Keratinocyte (primary cell): ENCODE results near the gene WLS. TPM values are rescaled to one million over a fixed set of nuclear protein-coding genes. Genes with fewer than 3 reads are reported as not detected.
"Not testable (repeated sequence)": the region's sequence is repeated elsewhere in the genome, so short reads cannot be mapped to it uniquely, and the experiment has no call there.

ENCODE experiments used
- DNase-seq: peaks from one replicate; pipeline ENCODE4 v3.0.0-alpha.2; 2011; ENCODE audit warnings: low read depth, missing footprints, low spot score
- FAIRE-seq: peaks from 2 replicates; lab custom pipeline; 2011; peaks lifted over from hg19 to GRCh38; lab: Jason Lieb, UNC
- H2AFZ ChIP-seq: 2 replicates; pipeline ENCODE4 v1.6.0; 2012; ENCODE audit warnings: low read length, control low read depth, inconsistent platforms; ENCODE audit not compliant: control insufficient read depth
- H3K27ac ChIP-seq: 2 replicates; pipeline ENCODE4 v1.5.1; 2011; ENCODE audit warnings: low read length; ENCODE audit not compliant: control insufficient read depth, insufficient read depth
- H3K27me3 ChIP-seq: 3 replicates; pipeline ENCODE4 v1.6.0; 2011; ENCODE audit warnings: low read length; ENCODE audit not compliant: control insufficient read depth, insufficient read depth; ENCODE audit errors: extremely low read depth
- H3K36me3 ChIP-seq, 2 experiments: 2 replicates in 1 of 2; 3 replicates in 1 of 2; pipeline ENCODE4 v1.5.1; 2011; ENCODE audit warnings: low read length in 2 of 2, mild to moderate bottlenecking in 1 of 2; ENCODE audit not compliant: control insufficient read depth in 2 of 2, insufficient read depth in 2 of 2; ENCODE audit errors: extremely low read depth in 1 of 2
- H3K4me1 ChIP-seq: 3 replicates; pipeline ENCODE4 v1.5.1; 2011; ENCODE audit warnings: low read length; ENCODE audit not compliant: control insufficient read depth, insufficient read depth; ENCODE audit errors: extremely low read depth
- H3K4me2 ChIP-seq: 3 replicates; pipeline ENCODE4 v1.6.0; 2011; ENCODE audit warnings: low read depth, low read length; ENCODE audit not compliant: control insufficient read depth, insufficient read depth; ENCODE audit errors: extremely low read depth
- H3K4me3 ChIP-seq, 3 experiments: fragments of 200-600 bp in 1 of 3; sonication (generic) in 1 of 3; 2 replicates in 2 of 3; 3 replicates in 1 of 3; pipeline ENCODE4 v1.5.1; 2011 to 2016; ENCODE audit warnings: low read length in 3 of 3, mild to moderate bottlenecking in 3 of 3, control low read depth in 2 of 3, inconsistent platforms in 1 of 3, low read depth in 1 of 3, mixed read lengths in 1 of 3, mixed run types in 1 of 3, moderate library complexity in 1 of 3; ENCODE audit not compliant: control insufficient read depth in 2 of 3, insufficient read depth in 2 of 3; ENCODE audit errors: extremely low read depth in 1 of 3
- H3K79me2 ChIP-seq: 2 replicates; pipeline ENCODE4 v1.6.0; 2012; ENCODE audit warnings: low read length; ENCODE audit not compliant: control insufficient read depth, insufficient read depth
- H3K9ac ChIP-seq: 3 replicates; pipeline ENCODE4 v1.6.0; 2011; ENCODE audit warnings: low read length; ENCODE audit not compliant: control insufficient read depth, insufficient read depth; ENCODE audit errors: extremely low read depth
- H3K9me1 ChIP-seq: 3 replicates; pipeline ENCODE4 v1.6.0; 2011; ENCODE audit warnings: low read length; ENCODE audit not compliant: control insufficient read depth, insufficient read depth; ENCODE audit errors: extremely low read depth
- H3K9me3 ChIP-seq: 2 replicates; pipeline ENCODE4 v1.5.1; 2012; ENCODE audit warnings: low read depth, low read length; ENCODE audit not compliant: control insufficient read depth
- H4K20me1 ChIP-seq: 3 replicates; pipeline ENCODE4 v1.6.0; 2011; ENCODE audit warnings: low read length; ENCODE audit not compliant: control insufficient read depth, insufficient read depth; ENCODE audit errors: extremely low read depth
- CTCF ChIP-seq, 3 experiments: IDR thresholded peaks in 1 of 3; conservative IDR thresholded peaks in 1 of 3; optimal IDR thresholded peaks in 1 of 3; 2 replicates in 2 of 3; 3 replicates in 1 of 3; pipeline versions ENCODE3 to v1.5.1; 2011; ENCODE audit warnings: low read length in 3 of 3, mild to moderate bottlenecking in 3 of 3, moderate library complexity in 2 of 3, control low read depth in 1 of 3, inconsistent platforms in 1 of 3; ENCODE audit not compliant: insufficient read depth in 2 of 3; ENCODE audit errors: extremely low read depth in 1 of 3
- EZH2 ChIP-seq: IDR thresholded peaks from one replicate; pipeline ENCODE4 v1.6.1; 2012; ENCODE audit warnings: inconsistent platforms, mild to moderate bottlenecking, low read length, moderate library complexity
- dilution Hi-C: fragments of 300-500 bp; cut with MboI; formaldehyde crosslinking; loops from one replicate; pipeline ENCODE4 v1.7.0; 2020; ENCODE audit warnings: low sequenced_read_pairs; ENCODE audit not compliant: extremely low pct_ligation_motif_present
- polyA plus RNA-seq, 5 experiments: library from polyadenylated mRNA; depleted of rRNA in 3 of 5; stranded (reverse) in 3 of 5; stranded (forward) in 1 of 5; unstranded in 1 of 5; fragments of >200 nt; gene quantifications; 1 replicate in 1 of 5; 2 replicates in 3 of 5; 3 replicates in 1 of 5; pipeline versions ENCODE4 v1.2.1 to v1.2.3, GENCODE V29; 2011 to 2012; ENCODE audit warnings: missing spikeins in 2 of 5, low read depth in 1 of 5, low replicate concordance in 1 of 5

The WLS gene
- polyA plus RNA-seq, 1 donor (not counting 4 experiments of a cell fraction or from before 2014, with no cell fraction given): 92.4 TPM

GRCh38 chr1:68162761-68163160 is 69.6 kb downstream of the WLS start:
- no peak overlapping the region for H3K4me2 ChIP-seq
- no peaks in the 10 kb centered on the region for H3K4me1 ChIP-seq
- H2AFZ ChIP-seq: no peak overlapping the region
- H3K27me3 ChIP-seq: no peaks in the 10 kb centered on the region
- TF ChIP-seq CTCF (optimal IDR thresholded peaks at IDR 0.05 in 1 of 3, IDR thresholded peaks at IDR 0.05 in 1 of 3, conservative IDR thresholded peaks at IDR 0.05 in 1 of 3; ENCODE audit: extremely low read depth in 1 of 3, insufficient read depth in 2 of 3, low read length in 3 of 3): peak in 2 of 3 experiments; percentile 7 to 15
- no peak for TF ChIP-seq EZH2
- no peak overlapping the region for H3K27ac ChIP-seq
- peaks cover 3 to 11% of the 10 kb centered on the region in 2 experiments for H3K36me3 ChIP-seq
- H3K9ac ChIP-seq: no peak overlapping the region
- H3K9me1 ChIP-seq: no peaks in the 10 kb centered on the region
- H3K4me3 ChIP-seq: no peak overlapping the region
- dilution Hi-C loops: no loop called here
- peaks cover 2% of the 10 kb centered on the region for H3K79me2 ChIP-seq
- FAIRE-seq: no peak
- H3K9me3 ChIP-seq: no peaks in the 10 kb centered on the region
- no peaks in the 10 kb centered on the region for H4K20me1 ChIP-seq
- DNase-seq: no peak

GRCh38 chr1:68161672-68162071 is 70.7 kb downstream of the WLS start:
- H4K20me1 ChIP-seq, H2AFZ ChIP-seq, H3K9me3 ChIP-seq, FAIRE-seq, H3K9me1 ChIP-seq, H3K4me3 ChIP-seq, DNase-seq, H3K27me3 ChIP-seq, H3K9ac ChIP-seq, H3K4me1 ChIP-seq, dilution Hi-C loops, H3K79me2 ChIP-seq, H3K27ac ChIP-seq, H3K4me2 ChIP-seq: not testable (repeated sequence)
- H3K36me3 ChIP-seq: peaks cover 3 to 16% of the 10 kb centered on the region in 2 experiments

GRCh38 chr1:68160935-68161334 is 71.4 kb downstream of the WLS start:
- H3K9me3 ChIP-seq, H3K27ac ChIP-seq, H3K4me2 ChIP-seq, H3K4me1 ChIP-seq, dilution Hi-C loops, H3K4me3 ChIP-seq, H2AFZ ChIP-seq, H4K20me1 ChIP-seq, H3K79me2 ChIP-seq, FAIRE-seq, H3K27me3 ChIP-seq, DNase-seq, H3K9ac ChIP-seq, H3K9me1 ChIP-seq: not testable (repeated sequence)
- H3K36me3 ChIP-seq: peaks cover 3 to 16% of the 10 kb centered on the region in 2 experiments
